HepG2 (cell line): ENCODE results near the gene PDZD7. TPM values are rescaled to one million over a fixed set of nuclear protein-coding genes. Genes with fewer than 3 reads are reported as not detected.

Experiments used
- EED ChIP-seq: sonication (generic); formaldehyde crosslinking; IDR thresholded peaks from 2 replicates; pipeline ENCODE4 v1.5.0; 2020; ENCODE audit warnings: mild to moderate bottlenecking, missing genetic modification reagents
- KLF13 ChIP-seq: sonication (generic); formaldehyde crosslinking; IDR thresholded peaks from 2 replicates; pipeline ENCODE4 v1.4.0; 2020; ENCODE audit warnings: mild to moderate bottlenecking, missing genetic modification reagents
- MED13 ChIP-seq: sonication (generic); formaldehyde crosslinking; IDR thresholded peaks from 2 replicates; pipeline ENCODE4 v1.5.0; 2020; ENCODE audit warnings: missing genetic modification reagents
- ZBTB21 ChIP-seq: sonication (generic); formaldehyde crosslinking; IDR thresholded peaks from 2 replicates; pipeline ENCODE4 v1.4.0; 2020; ENCODE audit warnings: missing genetic modification reagents
- ZFP90 ChIP-seq: sonication (generic); formaldehyde crosslinking; IDR thresholded peaks from 2 replicates; pipeline ENCODE4 v1.8.0; 2022; ENCODE audit warnings: missing genetic modification reagents, mild to moderate bottlenecking, inconsistent platforms, borderline replicate concordance
- ZNF180 ChIP-seq: sonication (generic); formaldehyde crosslinking; IDR thresholded peaks from 2 replicates; pipeline ENCODE4 v1.4.0; 2020; ENCODE audit warnings: low read depth, missing genetic modification reagents, borderline replicate concordance
- ZNF230 ChIP-seq: sonication (generic); formaldehyde crosslinking; IDR thresholded peaks from 2 replicates; pipeline ENCODE4 v1.4.0; 2020; ENCODE audit warnings: mild to moderate bottlenecking, missing genetic modification reagents
- ZSCAN25 ChIP-seq: sonication (generic); formaldehyde crosslinking; IDR thresholded peaks from 2 replicates; pipeline ENCODE4 v1.8.0; 2022; ENCODE audit warnings: mild to moderate bottlenecking, missing genetic modification reagents
- polyA plus RNA-seq, 8 experiments: library from polyadenylated mRNA; depleted of rRNA in 3 of 8; stranded (reverse) in 7 of 8; unstranded in 1 of 8; fragments of >200 nt; fragmentation: Illumina TruSeq in 4 of 8; extraction: Trizol in 4 of 8; gene quantifications; 2 replicates each; pipeline versions ENCODE4 v1.2.1 to v1.2.3, GENCODE V29; 2011 to 2016; ENCODE audit warnings: low read depth in 4 of 8, missing spikeins in 1 of 8, mixed read lengths in 1 of 8; ENCODE audit not compliant: insufficient read depth in 1 of 8
- total RNA-seq, 5 experiments: library from RNA; depleted of rRNA; stranded (reverse); fragments of >200 nt; fragmentation: Illumina TruSeq; extraction: Trizol; gene quantifications; 2 replicates each; pipeline ENCODE4 v1.2.3, GENCODE V29; 2016; ENCODE audit warnings: low read depth in 1 of 5
- TF ChIP-seq, protein P1 (sequence below): sonication (generic); formaldehyde crosslinking; IDR thresholded peaks from 2 replicates; pipeline ENCODE4 v1.4.0; 2020; ENCODE audit warnings: missing genetic modification reagents, borderline replicate concordance
- TF ChIP-seq, protein P2 (sequence below): IDR thresholded peaks from 2 replicates; pipeline ENCODE4 v1.4.0; 2020; ENCODE audit warnings: mild to moderate bottlenecking, missing genetic modification reagents
- TF ChIP-seq, protein P3 (sequence below): sonication (generic); formaldehyde crosslinking; IDR thresholded peaks from 2 replicates; pipeline ENCODE4 v1.8.0; 2022; ENCODE audit warnings: missing genetic modification reagents, mild to moderate bottlenecking, moderate library complexity, borderline replicate concordance
- TF ChIP-seq, protein P4 (sequence below): sonication (generic); formaldehyde crosslinking; IDR thresholded peaks from 2 replicates; pipeline ENCODE4 v1.5.0; 2020; ENCODE audit warnings: missing genetic modification reagents

Gene PDZD7
- total and polyA plus RNA-seq, 2 of the 13 experiments (the other 11 are each of a cell fraction or from before 2014, with no cell fraction given), result 0.58 to 0.73 TPM

DNA sequence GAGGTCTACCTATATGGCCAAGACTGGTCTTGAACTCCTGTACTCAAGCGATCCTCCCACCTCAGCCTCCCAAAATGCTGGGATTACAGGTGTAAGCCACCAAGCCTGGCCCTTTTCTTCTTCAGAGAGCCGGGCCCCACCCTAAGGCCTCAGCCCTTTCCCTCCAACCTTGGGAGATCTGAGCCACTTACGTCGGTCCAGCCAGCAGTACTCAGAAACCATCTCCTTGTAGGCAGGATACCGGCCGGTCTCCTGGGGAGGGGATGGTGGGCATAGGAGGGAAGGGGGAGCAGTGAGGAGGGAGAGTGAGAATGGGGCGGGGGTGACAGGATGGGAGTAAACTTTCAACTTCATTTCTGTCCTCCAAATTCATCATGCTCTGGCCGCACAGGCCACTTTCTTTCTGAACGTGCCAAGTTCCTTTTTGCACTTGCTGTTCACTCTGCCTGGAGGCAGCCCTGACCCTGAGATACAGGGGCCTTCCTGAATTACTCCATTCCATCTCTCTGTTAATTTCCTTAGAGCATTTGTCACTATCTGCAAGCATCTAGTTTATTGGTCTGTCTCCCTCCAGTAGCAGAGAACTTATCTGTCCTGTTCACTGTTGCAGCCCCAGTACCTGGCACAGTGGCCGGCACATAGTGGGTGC lies 10.4 kb downstream of the PDZD7 start (continued):
- TF ChIP-seq, protein P1, sequence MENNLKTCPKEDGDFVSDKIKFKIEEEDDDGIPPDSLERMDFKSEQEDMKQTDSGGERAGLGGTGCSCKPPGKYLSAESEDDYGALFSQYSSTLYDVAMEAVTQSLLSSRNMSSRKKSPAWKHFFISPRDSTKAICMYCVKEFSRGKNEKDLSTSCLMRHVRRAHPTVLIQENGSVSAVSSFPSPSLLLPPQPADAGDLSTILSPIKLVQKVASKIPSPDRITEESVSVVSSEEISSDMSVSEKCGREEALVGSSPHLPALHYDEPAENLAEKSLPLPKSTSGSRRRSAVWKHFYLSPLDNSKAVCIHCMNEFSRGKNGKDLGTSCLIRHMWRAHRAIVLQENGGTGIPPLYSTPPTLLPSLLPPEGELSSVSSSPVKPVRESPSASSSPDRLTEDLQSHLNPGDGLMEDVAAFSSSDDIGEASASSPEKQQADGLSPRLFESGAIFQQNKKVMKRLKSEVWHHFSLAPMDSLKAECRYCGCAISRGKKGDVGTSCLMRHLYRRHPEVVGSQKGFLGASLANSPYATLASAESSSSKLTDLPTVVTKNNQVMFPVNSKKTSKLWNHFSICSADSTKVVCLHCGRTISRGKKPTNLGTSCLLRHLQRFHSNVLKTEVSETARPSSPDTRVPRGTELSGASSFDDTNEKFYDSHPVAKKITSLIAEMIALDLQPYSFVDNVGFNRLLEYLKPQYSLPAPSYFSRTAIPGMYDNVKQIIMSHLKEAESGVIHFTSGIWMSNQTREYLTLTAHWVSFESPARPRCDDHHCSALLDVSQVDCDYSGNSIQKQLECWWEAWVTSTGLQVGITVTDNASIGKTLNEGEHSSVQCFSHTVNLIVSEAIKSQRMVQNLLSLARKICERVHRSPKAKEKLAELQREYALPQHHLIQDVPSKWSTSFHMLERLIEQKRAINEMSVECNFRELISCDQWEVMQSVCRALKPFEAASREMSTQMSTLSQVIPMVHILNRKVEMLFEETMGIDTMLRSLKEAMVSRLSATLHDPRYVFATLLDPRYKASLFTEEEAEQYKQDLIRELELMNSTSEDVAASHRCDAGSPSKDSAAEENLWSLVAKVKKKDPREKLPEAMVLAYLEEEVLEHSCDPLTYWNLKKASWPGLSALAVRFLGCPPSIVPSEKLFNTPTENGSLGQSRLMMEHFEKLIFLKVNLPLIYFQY (CRISPR knock-in tag), result no peak
- TF ChIP-seq ZSCAN25 (CRISPR knock-in tag), result no peak
- no peak for TF ChIP-seq KLF13 (CRISPR knock-in tag)
- TF ChIP-seq, protein P2, sequence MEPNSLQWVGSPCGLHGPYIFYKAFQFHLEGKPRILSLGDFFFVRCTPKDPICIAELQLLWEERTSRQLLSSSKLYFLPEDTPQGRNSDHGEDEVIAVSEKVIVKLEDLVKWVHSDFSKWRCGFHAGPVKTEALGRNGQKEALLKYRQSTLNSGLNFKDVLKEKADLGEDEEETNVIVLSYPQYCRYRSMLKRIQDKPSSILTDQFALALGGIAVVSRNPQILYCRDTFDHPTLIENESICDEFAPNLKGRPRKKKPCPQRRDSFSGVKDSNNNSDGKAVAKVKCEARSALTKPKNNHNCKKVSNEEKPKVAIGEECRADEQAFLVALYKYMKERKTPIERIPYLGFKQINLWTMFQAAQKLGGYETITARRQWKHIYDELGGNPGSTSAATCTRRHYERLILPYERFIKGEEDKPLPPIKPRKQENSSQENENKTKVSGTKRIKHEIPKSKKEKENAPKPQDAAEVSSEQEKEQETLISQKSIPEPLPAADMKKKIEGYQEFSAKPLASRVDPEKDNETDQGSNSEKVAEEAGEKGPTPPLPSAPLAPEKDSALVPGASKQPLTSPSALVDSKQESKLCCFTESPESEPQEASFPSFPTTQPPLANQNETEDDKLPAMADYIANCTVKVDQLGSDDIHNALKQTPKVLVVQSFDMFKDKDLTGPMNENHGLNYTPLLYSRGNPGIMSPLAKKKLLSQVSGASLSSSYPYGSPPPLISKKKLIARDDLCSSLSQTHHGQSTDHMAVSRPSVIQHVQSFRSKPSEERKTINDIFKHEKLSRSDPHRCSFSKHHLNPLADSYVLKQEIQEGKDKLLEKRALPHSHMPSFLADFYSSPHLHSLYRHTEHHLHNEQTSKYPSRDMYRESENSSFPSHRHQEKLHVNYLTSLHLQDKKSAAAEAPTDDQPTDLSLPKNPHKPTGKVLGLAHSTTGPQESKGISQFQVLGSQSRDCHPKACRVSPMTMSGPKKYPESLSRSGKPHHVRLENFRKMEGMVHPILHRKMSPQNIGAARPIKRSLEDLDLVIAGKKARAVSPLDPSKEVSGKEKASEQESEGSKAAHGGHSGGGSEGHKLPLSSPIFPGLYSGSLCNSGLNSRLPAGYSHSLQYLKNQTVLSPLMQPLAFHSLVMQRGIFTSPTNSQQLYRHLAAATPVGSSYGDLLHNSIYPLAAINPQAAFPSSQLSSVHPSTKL, result no peak
- no peak for TF ChIP-seq ZFP90 (CRISPR knock-in tag)
- TF ChIP-seq ZBTB21 (CRISPR knock-in tag), result no peak
- TF ChIP-seq, protein P3, sequence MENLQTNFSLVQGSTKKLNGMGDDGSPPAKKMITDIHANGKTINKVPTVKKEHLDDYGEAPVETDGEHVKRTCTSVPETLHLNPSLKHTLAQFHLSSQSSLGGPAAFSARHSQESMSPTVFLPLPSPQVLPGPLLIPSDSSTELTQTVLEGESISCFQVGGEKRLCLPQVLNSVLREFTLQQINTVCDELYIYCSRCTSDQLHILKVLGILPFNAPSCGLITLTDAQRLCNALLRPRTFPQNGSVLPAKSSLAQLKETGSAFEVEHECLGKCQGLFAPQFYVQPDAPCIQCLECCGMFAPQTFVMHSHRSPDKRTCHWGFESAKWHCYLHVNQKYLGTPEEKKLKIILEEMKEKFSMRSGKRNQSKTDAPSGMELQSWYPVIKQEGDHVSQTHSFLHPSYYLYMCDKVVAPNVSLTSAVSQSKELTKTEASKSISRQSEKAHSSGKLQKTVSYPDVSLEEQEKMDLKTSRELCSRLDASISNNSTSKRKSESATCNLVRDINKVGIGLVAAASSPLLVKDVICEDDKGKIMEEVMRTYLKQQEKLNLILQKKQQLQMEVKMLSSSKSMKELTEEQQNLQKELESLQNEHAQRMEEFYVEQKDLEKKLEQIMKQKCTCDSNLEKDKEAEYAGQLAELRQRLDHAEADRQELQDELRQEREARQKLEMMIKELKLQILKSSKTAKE, result no peak
- TF ChIP-seq MED13 (CRISPR knock-in tag), result no peak
- TF ChIP-seq, protein P4, sequence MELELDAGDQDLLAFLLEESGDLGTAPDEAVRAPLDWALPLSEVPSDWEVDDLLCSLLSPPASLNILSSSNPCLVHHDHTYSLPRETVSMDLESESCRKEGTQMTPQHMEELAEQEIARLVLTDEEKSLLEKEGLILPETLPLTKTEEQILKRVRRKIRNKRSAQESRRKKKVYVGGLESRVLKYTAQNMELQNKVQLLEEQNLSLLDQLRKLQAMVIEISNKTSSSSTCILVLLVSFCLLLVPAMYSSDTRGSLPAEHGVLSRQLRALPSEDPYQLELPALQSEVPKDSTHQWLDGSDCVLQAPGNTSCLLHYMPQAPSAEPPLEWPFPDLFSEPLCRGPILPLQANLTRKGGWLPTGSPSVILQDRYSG (CRISPR knock-in tag), result no peak
- no peak for TF ChIP-seq EED (CRISPR knock-in tag)
- TF ChIP-seq ZNF230, result no peak
- no peak for TF ChIP-seq ZNF180 (CRISPR knock-in tag)
